A549 (cell line): ENCODE data around the gene ELL2. TPM values are rescaled to one million over a fixed set of nuclear protein-coding genes. Genes with fewer than 3 reads are reported as not detected.
A peak's percentile ranks its signal among the peaks of the same experiment; 100 is the strongest.

Experiments
- ATAC-seq, 2 experiments: fragments of 200-7000 bp in 1 of 2; fragments of >200 bp in 1 of 2; cut with Nextera tagmentation in 1 of 2; cut with Tn5 transposase in 1 of 2; 3 replicates each; pipeline versions ENCODE4 v1.8.0 to v1.9.1; 2018 to 2020; ENCODE audit warnings: mild to moderate bottlenecking in 1 of 2, moderate library complexity in 1 of 2
- CTCF ChIA-PET: fragments of 300-600 bp; sonication (Branson Sonifier 250); formaldehyde crosslinking; extraction: SDS; loops from one replicate; lab custom pipeline; 2021; ENCODE audit warnings: antibody characterized with exemption, inconsistent platforms; lab: Yijun Ruan, JAX
- POLR2A ChIA-PET: fragments of 350-600 bp; formaldehyde crosslinking; extraction: SDS; loops from one replicate; lab custom pipeline; 2021; ENCODE audit warnings: antibody characterized with exemption, inconsistent platforms; lab: Yijun Ruan, JAX
- DNase-seq, 2 experiments: peaks; one replicate each; pipeline versions ENCODE4 v3.0.0 to v3.0.0-alpha.2; 2011 to 2016; ENCODE audit warnings: low read depth in 1 of 2, low spot score in 1 of 2
- FAIRE-seq: peaks from 2 replicates; lab custom pipeline; 2011; peaks lifted over from hg19 to GRCh38; lab: Jason Lieb, UNC
- H3K27ac ChIP-seq, 2 experiments: fragments of >200 bp; sonication (Bioruptor Twin); formaldehyde crosslinking; 3 replicates each; pipeline ENCODE4 v1.5.1; 2016 to 2017
- H3K4me1 ChIP-seq: fragments of >200 bp; sonication (Bioruptor Twin); formaldehyde crosslinking; 3 replicates; pipeline ENCODE4 v1.6.1; 2016
- H3K4me2 ChIP-seq: fragments of >200 bp; sonication (Bioruptor Twin); formaldehyde crosslinking; 3 replicates; pipeline ENCODE4 v1.6.1; 2016
- H3K4me3 ChIP-seq: fragments of >200 bp; sonication (Bioruptor Twin); formaldehyde crosslinking; 3 replicates; pipeline ENCODE4 v1.5.1; 2016
- H3K9me3 ChIP-seq: fragments of >200 bp; sonication (Bioruptor Twin); formaldehyde crosslinking; 3 replicates; pipeline ENCODE4 v1.6.1; 2016
- CBX2 ChIP-seq: fragments of 200-600 bp; sonication (generic); IDR thresholded peaks from 2 replicates; pipeline ENCODE4 v1.6.1; 2016; ENCODE audit warnings: low read depth, mild to moderate bottlenecking, borderline replicate concordance
- CHD2 ChIP-seq: fragments of 150-350 bp; IDR thresholded peaks from 2 replicates; pipeline ENCODE4 v1.6.1; 2014; ENCODE audit warnings: low read length; ENCODE audit not compliant: partially characterized antibody
- CHD4 ChIP-seq: fragments of 200-600 bp; sonication (generic); IDR thresholded peaks from 2 replicates; pipeline ENCODE4 v1.6.1; 2016; ENCODE audit warnings: antibody characterized with exemption, mild to moderate bottlenecking, borderline replicate concordance
- ELK1 ChIP-seq: fragments of 150-350 bp; IDR thresholded peaks from 2 replicates; pipeline ENCODE4 v1.6.1; 2014; ENCODE audit warnings: low read depth, mild to moderate bottlenecking, low read length
- ESRRA ChIP-seq: fragments of 150-350 bp; IDR thresholded peaks from 2 replicates; pipeline ENCODE4 v1.6.1; 2014; ENCODE audit warnings: mild to moderate bottlenecking, low read length, borderline replicate concordance
- FOXS1 ChIP-seq: fragments of 250-450 bp; sonication (Bioruptor Pico); IDR thresholded peaks from 2 replicates; pipeline ENCODE4 v1.5.0; 2020; ENCODE audit warnings: mild to moderate bottlenecking, moderate library complexity
- HDAC2 ChIP-seq: fragments of 200-600 bp; sonication (generic); IDR thresholded peaks from 2 replicates; pipeline ENCODE4 v1.6.1; 2016
- HOXB5 ChIP-seq: fragments of 250-450 bp; sonication (Bioruptor Pico); IDR thresholded peaks from 2 replicates; pipeline ENCODE4 v1.5.0; 2020; ENCODE audit warnings: mild to moderate bottlenecking, moderate library complexity
- JUNB ChIP-seq: fragments of >200 bp; sonication (Bioruptor Twin); formaldehyde crosslinking; IDR thresholded peaks from 2 replicates; pipeline ENCODE4 v1.6.1; 2016
- KDM5A ChIP-seq: fragments of 200-600 bp; sonication (generic); IDR thresholded peaks from 2 replicates; pipeline ENCODE4 v1.6.1; 2016; ENCODE audit warnings: antibody characterized with exemption, mild to moderate bottlenecking
- MAFK ChIP-seq: fragments of 450-650 bp; IDR thresholded peaks from 2 replicates; pipeline ENCODE4 v1.6.1; 2014; ENCODE audit not compliant: partially characterized antibody
- MAZ ChIP-seq: fragments of 150-350 bp; IDR thresholded peaks from 2 replicates; pipeline ENCODE4 v1.6.1; 2014; ENCODE audit warnings: antibody characterized with exemption, low read depth, low read length, borderline replicate concordance
- MYC ChIP-seq: IDR thresholded peaks from 2 replicates; pipeline ENCODE4 v1.6.1; 2012; ENCODE audit warnings: mild to moderate bottlenecking, inconsistent platforms, low read length, improper control_type of control experiment, borderline replicate concordance
- NPAS2 ChIP-seq: fragments of 250-450 bp; sonication (Bioruptor Pico); IDR thresholded peaks from 2 replicates; pipeline ENCODE4 v1.8.0; 2022; ENCODE audit warnings: mild to moderate bottlenecking, moderate library complexity, borderline replicate concordance
- NR3C1 ChIP-seq: fragments of >200 bp; sonication (Bioruptor Twin); formaldehyde crosslinking; IDR thresholded peaks from 3 replicates; pipeline ENCODE4 v1.6.1; 2017
- RAD21 ChIP-seq, 2 experiments: fragments of >200 bp in 1 of 2; sonication (Bioruptor Twin) in 1 of 2; formaldehyde crosslinking in 1 of 2; IDR thresholded peaks in 1 of 2; conservative IDR thresholded peaks in 1 of 2; 2 replicates in 1 of 2; 3 replicates in 1 of 2; pipeline ENCODE4 v1.6.1; 2012 to 2018; ENCODE audit warnings: inconsistent platforms in 1 of 2
- RFX5 ChIP-seq: fragments of 450-650 bp; IDR thresholded peaks from 2 replicates; pipeline ENCODE4 v1.7.1; 2014; ENCODE audit warnings: antibody characterized with exemption, mild to moderate bottlenecking, moderate library complexity
- RNF2 ChIP-seq: fragments of 200-600 bp; sonication (generic); IDR thresholded peaks from 2 replicates; pipeline ENCODE4 v1.6.1; 2016; ENCODE audit warnings: low read depth, mild to moderate bottlenecking, antibody characterized with exemption, moderate library complexity, borderline replicate concordance
- SMC3 ChIP-seq: fragments of >200 bp; sonication (Bioruptor Twin); formaldehyde crosslinking; IDR thresholded peaks from 3 replicates; pipeline ENCODE4 v1.6.1; 2018; ENCODE audit warnings: inconsistent platforms
- SREBF2 ChIP-seq: fragments of 450-650 bp; IDR thresholded peaks from 2 replicates; pipeline ENCODE4 v1.6.1; 2014; ENCODE audit warnings: mild to moderate bottlenecking, moderate library complexity
- ZFP36 ChIP-seq: fragments of 450-650 bp; IDR thresholded peaks from 2 replicates; pipeline ENCODE4 v1.6.1; 2014; ENCODE audit warnings: borderline replicate concordance; ENCODE audit not compliant: partially characterized antibody
- ZSCAN20 ChIP-seq: fragments of 250-450 bp; sonication (Bioruptor Pico); IDR thresholded peaks from 2 replicates; pipeline ENCODE4 v1.8.0; 2022; ENCODE audit warnings: mild to moderate bottlenecking, moderate library complexity
- WGBS: methylation state at CpG from one replicate; pipeline ENCODE4 v1.1.6; 2017; ENCODE audit errors: missing lambda C conversion rate; 5-methylcytosine and 5-hydroxymethylcytosine counted together
- polyA plus RNA-seq, 4 experiments: library from polyadenylated mRNA; depleted of rRNA in 3 of 4; stranded (reverse); fragments of >200 nt; fragmentation: RNase III in 1 of 4; extraction: RNeasy Plus Mini Kit Qiagen cat#74134 plus additional on column Dnase treatment in 1 of 4; gene quantifications; 2 replicates in 3 of 4; 3 replicates in 1 of 4; pipeline ENCODE4 v1.2.3, GENCODE V29; 2011 to 2017
- TF ChIP-seq, protein P1 (sequence below): fragments of >200 bp; sonication (Bioruptor Twin); formaldehyde crosslinking; IDR thresholded peaks from 3 replicates; pipeline ENCODE4 v1.5.1; 2016
- TF ChIP-seq, protein P2 (sequence below): IDR thresholded peaks from 2 replicates; pipeline ENCODE4 v1.6.1; 2012

Gene ELL2
- polyA plus RNA-seq, 2 of the 4 experiments (the other 2 are of a cell fraction) = 11.8 to 24.2 TPM

DNA sequence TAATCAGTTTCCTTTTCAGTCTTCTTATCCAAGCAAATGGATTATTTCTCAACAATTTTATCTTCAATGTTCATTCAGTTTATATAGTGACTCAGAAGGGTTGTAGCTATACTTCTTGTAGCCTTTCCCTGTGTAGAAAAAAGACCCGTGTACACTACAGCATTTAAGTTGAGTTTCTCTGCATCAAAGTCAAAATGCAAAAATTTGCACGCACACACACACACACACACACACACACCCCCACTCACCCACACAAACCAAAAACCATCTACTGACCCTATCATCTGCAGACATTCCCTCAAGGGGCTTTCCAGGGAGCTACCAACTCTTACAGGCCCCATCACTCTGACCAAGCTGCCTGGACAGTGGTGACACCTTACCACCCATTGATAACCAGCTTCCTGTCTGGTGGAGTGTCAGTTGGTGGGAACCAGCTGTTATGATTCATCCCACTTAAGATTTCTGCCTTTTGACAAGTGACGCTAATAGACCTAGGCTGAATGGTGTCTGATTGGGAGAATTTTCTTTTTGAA, 12.2 kb upstream of the ELL2 start:
- ATAC-seq (no peak), FAIRE-seq (no peak), DNase-seq (no peak)
- Histone ChIP-seq H3K4me2 (no peak overlapping the region), H3K4me3 (no peak overlapping the region), H3K27ac (no peak overlapping the region), H3K9me3 (no peaks in the 10 kb centered on the region), H3K4me1 (0 out of 3 replicates have a peak, but pooled peaks cover 3% of the 10 kb centered on the region)
- ChIA-PET CTCF (interaction anchor here (1.1 to 1.4 kb wide), 2 partner anchors 12 to 363 kb away, joined by 3 to 10 read pairs; partner anchors contain the start of gene ELL2), POLR2A (no interaction called here)
- TF ChIP-seq CHD4 (no peak), ELK1 (no peak), JUNB (no peak), SREBF2 (no peak), MAFK (no peak), ESRRA (no peak), CBX2 (no peak), NPAS2 (no peak), MYC (no peak), RAD21 (conservative IDR thresholded peaks at IDR 0.05 in 1 of 2, IDR thresholded peaks at IDR 0.05 in 1 of 2) (no peak), HDAC2 (no peak), MAZ (no peak), FOXS1 (CRISPR knock-in tag) (no peak), HOXB5 (no peak), CHD2 (no peak), RNF2 (no peak), KDM5A (no peak), ZSCAN20 (no peak)
- TF ChIP-seq, protein P1, sequence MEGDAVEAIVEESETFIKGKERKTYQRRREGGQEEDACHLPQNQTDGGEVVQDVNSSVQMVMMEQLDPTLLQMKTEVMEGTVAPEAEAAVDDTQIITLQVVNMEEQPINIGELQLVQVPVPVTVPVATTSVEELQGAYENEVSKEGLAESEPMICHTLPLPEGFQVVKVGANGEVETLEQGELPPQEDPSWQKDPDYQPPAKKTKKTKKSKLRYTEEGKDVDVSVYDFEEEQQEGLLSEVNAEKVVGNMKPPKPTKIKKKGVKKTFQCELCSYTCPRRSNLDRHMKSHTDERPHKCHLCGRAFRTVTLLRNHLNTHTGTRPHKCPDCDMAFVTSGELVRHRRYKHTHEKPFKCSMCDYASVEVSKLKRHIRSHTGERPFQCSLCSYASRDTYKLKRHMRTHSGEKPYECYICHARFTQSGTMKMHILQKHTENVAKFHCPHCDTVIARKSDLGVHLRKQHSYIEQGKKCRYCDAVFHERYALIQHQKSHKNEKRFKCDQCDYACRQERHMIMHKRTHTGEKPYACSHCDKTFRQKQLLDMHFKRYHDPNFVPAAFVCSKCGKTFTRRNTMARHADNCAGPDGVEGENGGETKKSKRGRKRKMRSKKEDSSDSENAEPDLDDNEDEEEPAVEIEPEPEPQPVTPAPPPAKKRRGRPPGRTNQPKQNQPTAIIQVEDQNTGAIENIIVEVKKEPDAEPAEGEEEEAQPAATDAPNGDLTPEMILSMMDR = no peak
- TF ChIP-seq, protein P2, sequence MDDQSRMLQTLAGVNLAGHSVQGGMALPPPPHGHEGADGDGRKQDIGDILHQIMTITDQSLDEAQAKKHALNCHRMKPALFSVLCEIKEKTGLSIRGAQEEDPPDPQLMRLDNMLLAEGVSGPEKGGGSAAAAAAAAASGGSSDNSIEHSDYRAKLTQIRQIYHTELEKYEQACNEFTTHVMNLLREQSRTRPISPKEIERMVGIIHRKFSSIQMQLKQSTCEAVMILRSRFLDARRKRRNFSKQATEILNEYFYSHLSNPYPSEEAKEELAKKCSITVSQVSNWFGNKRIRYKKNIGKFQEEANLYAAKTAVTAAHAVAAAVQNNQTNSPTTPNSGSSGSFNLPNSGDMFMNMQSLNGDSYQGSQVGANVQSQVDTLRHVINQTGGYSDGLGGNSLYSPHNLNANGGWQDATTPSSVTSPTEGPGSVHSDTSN = no peak
- 89% methylated on average over 3 of the region's 3 CpGs for WGBS

DNA sequence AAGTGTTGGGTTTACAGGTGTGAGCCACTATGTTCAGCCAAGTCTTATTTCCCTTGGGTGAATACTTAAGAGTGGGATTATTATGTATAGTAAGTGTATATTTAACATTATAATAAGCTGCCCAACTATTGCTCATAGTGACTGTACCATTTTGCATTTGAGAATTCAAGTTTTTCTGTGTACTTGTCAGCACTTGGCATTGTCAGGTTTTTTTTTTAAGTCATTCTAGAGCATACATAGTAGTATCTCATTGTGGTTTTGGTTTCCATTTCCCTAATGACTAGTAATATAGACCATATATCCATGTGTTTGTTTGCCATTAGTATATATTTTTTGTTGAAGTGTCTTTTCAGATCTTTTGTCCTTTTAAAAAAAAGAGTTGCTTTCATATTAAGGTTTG, 10.5 kb upstream of the ELL2 start:
- CTCF ChIA-PET = interaction anchor here (0.7 to 0.8 kb wide), 2 partner anchors 125 to 373 kb away, joined by 3 read pairs; no protein-coding TSS in a partner anchor
- TF ChIP-seq ZFP36 = peak; percentile 61
- no peak for TF ChIP-seq RAD21 (conservative IDR thresholded peaks at IDR 0.05 in 1 of 2, IDR thresholded peaks at IDR 0.05 in 1 of 2)
- TF ChIP-seq NR3C1 = no peak
- no peak for TF ChIP-seq RFX5
- TF ChIP-seq SMC3 = no peak
- no peak overlapping the region for H3K4me3 ChIP-seq
- FAIRE-seq (no peak), ATAC-seq (no peak), DNase-seq (no peak)
- 0 out of 3 replicates have a peak, but pooled peaks cover 3% of the 10 kb centered on the region for H3K4me1 ChIP-seq
- H3K9me3 ChIP-seq = no peaks in the 10 kb centered on the region
- no peak overlapping the region for H3K27ac ChIP-seq
- H3K4me2 ChIP-seq = no peak overlapping the region
- POLR2A ChIA-PET = no interaction called here
